ENCODE measurements around the gene SPOCK1. TPM values are rescaled to one million over a fixed set of nuclear protein-coding genes. Genes with fewer than 3 reads are reported as not detected.
"Not testable (repeated sequence)": the region's sequence is repeated elsewhere in the genome, so short reads cannot be mapped to it uniquely, and the experiment has no call there.

Gene SPOCK1
- total RNA-seq, 2 experiments from 2014 or later, result not detected

DNA sequence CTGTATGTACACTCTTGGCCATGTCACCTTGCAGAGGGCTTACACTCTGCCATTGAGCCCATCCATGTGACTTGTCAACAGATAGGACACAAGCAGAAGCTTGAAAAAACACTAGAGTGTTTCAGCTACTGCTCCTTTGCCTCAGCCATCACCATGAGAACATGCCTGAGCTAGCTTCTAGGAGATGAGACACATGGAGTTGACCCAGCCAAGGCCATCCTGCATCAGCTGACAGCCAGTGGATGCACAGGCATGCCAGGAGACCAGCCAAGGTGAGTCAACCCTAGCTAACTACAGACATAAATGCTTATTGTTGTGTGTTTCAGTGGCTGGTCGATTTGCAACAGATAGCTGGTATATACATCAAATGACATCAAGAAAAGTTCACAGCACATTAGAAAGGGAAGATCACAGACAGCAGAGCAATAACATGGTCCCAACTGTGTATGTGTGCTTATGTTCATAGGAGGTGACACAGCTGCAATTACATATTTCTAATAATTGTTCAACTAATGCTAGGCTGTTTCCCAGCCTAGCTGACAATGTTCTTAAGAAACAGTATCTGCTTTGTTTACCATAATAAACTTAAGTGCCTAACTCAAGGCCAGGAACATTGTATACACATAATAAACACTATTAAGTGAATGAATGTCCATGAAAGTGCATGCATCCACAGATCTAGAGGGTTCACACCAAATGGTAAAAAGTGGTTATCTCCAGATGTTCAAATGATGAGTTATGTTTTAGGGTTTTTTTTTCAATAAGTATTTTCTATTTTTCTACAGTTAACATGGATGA lies 105.7 kb downstream of the SPOCK1 start:
- DNase-seq (no peak), ATAC-seq (ENCODE audit: low read depth) (no peak)
- Mint-ChIP-seq H3K4me3 (no peak overlapping the region), H3K4me1 (no peaks in the 10 kb centered on the region), H3K36me3 (no peaks in the 10 kb centered on the region), H3K27ac (no peak overlapping the region), H3K27me3 (peaks cover 7% of the 10 kb centered on the region), H3K9me3 (no peaks in the 10 kb centered on the region)
- POLR2A ChIA-PET, result no interaction called here

DNA sequence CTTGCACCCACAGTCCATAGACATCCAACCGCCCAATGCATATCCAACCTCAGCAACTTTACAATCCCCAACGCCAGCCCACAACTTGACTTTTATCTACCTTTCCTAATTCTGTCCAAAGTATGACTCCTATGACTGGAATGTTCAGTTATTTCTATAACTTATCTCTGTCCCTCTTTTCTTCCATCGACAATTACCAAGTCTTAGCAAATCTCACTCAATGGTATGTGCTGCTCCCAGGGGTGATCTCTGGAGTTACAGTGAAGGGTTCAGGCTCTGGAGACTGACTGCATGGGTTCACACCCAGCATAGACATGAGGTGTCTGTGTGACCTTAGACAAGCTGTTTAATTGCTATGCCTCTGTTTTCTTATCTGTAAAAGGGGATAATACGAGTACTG lies 106.9 kb downstream of the SPOCK1 start:
- no peaks in the 10 kb centered on the region for H3K36me3 Mint-ChIP-seq
- H3K9me3 Mint-ChIP-seq, result no peaks in the 10 kb centered on the region
- ATAC-seq (ENCODE audit: low read depth) (no peak), DNase-seq (no peak)
- H3K27ac Mint-ChIP-seq, result no peak overlapping the region
- peaks cover 7% of the 10 kb centered on the region for H3K27me3 Mint-ChIP-seq
- POLR2A ChIA-PET, result no interaction called here
- no peaks in the 10 kb centered on the region for H3K4me1 Mint-ChIP-seq
- H3K4me3 Mint-ChIP-seq, result no peak overlapping the region

DNA sequence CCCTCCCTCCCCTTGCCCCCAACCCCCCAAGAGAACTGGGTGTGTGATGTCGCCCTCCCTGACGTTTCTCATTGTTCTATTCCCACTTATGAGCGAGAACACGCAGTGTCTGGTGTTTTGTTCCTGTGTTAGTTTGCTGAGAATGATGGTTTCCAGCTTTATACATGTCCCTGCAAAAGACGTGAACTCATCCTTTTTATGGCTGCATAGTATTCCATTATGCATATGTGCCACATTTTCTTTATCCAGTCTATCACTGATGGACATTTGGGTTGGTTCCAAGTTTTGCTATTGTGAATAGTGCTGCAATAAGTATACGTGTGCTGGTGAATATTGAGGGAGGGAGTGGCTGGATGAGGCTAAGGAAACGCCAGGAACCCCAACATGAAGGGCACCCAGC lies 108.1 kb downstream of the SPOCK1 start:
- ATAC-seq (ENCODE audit: low read depth); H3K9me3 Mint-ChIP-seq; H3K27ac Mint-ChIP-seq; DNase-seq; H3K4me1 Mint-ChIP-seq; H3K4me3 Mint-ChIP-seq; H3K27me3 Mint-ChIP-seq; H3K36me3 Mint-ChIP-seq; POLR2A ChIA-PET: not testable (repeated sequence)

DNA sequence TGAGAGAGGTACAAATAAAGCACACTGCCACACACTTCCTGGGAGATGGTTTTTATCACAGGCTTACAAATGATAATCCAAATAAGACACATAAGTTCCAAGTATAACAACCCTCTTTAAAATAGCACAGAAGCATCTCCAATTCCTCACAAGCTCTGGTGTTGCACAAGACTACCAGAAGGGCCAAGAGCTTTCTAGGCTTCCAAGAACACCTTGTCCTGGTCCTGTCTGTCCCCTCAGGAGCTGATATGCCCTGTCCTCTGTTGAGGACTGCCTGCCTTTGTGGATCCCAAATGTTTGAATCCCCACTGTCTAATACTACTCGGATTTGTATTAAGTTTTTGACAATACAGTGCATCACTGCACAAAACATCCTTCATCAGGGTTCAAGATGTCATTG lies 110.1 kb downstream of the SPOCK1 start:
- Mint-ChIP-seq H3K4me3 (no peak overlapping the region), H3K36me3 (no peaks in the 10 kb centered on the region), H3K9me3 (no peaks in the 10 kb centered on the region), H3K27me3 (peaks cover 7% of the 10 kb centered on the region), H3K4me1 (no peaks in the 10 kb centered on the region), H3K27ac (no peak overlapping the region)
- no peak for DNase-seq
- no peak for ATAC-seq (ENCODE audit: low read depth)
- POLR2A ChIA-PET, result no interaction called here

DNA sequence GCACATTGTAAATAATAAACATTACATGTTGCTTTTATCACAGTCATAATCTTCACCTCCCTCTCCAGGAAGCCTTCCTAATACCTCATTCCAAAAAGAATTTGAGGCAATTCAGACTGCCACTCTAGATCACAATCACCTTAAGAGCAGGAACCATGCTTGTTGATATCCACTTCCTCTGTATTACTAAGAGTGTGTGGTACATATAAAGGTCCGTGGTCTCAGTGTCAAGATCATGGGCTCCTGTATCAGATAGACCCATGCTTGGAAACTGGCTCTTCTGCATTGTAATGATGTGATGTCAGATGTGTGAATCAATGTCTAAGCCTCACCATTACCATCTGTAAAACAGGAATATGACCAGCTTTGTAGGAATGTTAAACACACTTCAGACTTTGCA lies 114.1 kb downstream of the SPOCK1 start:
- H3K4me3 Mint-ChIP-seq, result no peak overlapping the region
- ATAC-seq (ENCODE audit: low read depth) (no peak), DNase-seq (no peak)
- H3K36me3 Mint-ChIP-seq, result no peaks in the 10 kb centered on the region
- no peak overlapping the region for H3K27ac Mint-ChIP-seq
- POLR2A ChIA-PET, result no interaction called here
- H3K9me3 Mint-ChIP-seq, result peaks cover 16% of the 10 kb centered on the region
- H3K27me3 Mint-ChIP-seq, result no peaks in the 10 kb centered on the region
- no peaks in the 10 kb centered on the region for H3K4me1 Mint-ChIP-seq

DNA sequence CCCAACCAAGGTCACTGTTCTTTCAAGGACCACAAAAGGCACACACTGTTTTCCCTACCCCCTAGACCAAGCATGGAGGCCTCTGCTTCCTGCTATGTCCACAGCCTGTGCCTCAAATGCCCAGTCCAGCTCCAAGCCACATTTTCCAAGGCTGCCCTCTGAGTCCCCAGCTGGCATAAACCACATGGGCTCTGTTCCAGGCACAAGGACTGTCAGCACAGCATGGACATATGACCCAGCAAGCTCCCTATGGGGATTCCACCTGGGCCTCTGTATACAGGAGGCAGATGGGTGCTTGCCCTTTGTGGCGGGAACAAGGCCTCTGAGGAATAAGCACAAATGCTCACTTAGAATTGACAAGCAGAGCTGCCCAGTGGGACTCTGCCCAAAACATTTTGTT lies 115.2 kb downstream of the SPOCK1 start:
- no peaks in the 10 kb centered on the region for H3K36me3 Mint-ChIP-seq
- H3K4me1 Mint-ChIP-seq, result no peaks in the 10 kb centered on the region
- DNase-seq (no peak), ATAC-seq (ENCODE audit: low read depth) (no peak)
- H3K4me3 Mint-ChIP-seq, result no peak overlapping the region
- no peak overlapping the region for H3K27ac Mint-ChIP-seq
- POLR2A ChIA-PET, result no interaction called here
- peaks cover 20% of the 10 kb centered on the region for H3K9me3 Mint-ChIP-seq
- no peaks in the 10 kb centered on the region for H3K27me3 Mint-ChIP-seq

DNA sequence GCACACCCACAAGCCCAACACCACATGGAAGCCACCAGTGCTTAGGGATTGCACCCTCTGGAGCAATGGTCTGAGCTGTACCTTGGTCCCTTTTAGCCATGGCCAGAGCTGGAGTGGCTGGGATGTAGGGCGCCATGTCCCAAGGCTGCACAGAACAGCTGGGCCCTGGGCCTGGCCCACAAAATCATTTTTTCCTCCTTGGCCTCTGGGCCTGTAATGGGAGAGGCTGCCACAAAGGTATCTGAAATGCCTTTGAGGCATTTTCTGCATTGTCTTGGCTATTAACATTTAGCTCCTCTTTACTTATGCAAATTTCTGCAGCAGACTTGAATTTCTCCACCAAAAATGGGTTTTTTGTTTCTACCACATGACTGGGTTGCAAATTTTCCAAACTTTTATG lies 117.6 kb downstream of the SPOCK1 start:
- Mint-ChIP-seq H3K9me3 (peaks cover 20% of the 10 kb centered on the region), H3K36me3 (no peaks in the 10 kb centered on the region), H3K27me3 (no peaks in the 10 kb centered on the region), H3K27ac (no peak overlapping the region), H3K4me3 (no peak overlapping the region), H3K4me1 (no peaks in the 10 kb centered on the region)
- no peak for DNase-seq
- ATAC-seq (ENCODE audit: low read depth), result no peak
- POLR2A ChIA-PET, result no interaction called here

DNA sequence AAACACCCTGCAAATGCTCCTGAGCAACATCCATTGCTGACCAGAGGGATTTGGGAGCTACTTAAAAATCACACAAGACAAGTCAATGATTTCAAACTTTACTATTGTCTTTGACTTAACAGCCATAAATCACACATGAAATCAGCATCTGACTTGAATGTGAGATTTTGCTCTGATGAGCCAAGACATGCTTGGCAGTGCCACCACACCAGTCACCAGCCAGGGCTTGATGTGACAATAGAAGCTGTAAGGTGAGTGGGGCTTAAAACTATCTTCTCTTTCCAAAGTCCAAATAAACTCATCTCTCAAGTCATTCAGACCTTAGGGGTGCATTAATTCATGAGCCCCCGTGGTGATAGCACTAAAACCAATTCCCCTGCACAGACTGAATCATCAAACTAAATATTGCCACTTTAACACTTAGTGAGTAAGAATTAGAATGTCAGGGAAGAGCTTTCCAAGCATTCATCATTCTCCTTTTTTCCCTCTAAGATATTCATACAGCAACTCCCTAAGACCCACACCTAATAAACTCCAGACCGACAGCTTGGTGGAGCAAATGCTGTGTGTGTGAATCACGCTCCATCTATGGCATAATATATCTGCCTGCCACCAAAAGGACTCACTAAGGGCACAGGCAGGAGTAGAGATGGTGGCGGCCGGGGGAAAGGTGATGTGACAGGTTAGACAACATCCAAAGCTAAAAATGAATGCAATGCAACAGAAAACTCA lies 119.4 kb downstream of the SPOCK1 start:
- POLR2A ChIA-PET, result no interaction called here
- DNase-seq, result no peak

DNA sequence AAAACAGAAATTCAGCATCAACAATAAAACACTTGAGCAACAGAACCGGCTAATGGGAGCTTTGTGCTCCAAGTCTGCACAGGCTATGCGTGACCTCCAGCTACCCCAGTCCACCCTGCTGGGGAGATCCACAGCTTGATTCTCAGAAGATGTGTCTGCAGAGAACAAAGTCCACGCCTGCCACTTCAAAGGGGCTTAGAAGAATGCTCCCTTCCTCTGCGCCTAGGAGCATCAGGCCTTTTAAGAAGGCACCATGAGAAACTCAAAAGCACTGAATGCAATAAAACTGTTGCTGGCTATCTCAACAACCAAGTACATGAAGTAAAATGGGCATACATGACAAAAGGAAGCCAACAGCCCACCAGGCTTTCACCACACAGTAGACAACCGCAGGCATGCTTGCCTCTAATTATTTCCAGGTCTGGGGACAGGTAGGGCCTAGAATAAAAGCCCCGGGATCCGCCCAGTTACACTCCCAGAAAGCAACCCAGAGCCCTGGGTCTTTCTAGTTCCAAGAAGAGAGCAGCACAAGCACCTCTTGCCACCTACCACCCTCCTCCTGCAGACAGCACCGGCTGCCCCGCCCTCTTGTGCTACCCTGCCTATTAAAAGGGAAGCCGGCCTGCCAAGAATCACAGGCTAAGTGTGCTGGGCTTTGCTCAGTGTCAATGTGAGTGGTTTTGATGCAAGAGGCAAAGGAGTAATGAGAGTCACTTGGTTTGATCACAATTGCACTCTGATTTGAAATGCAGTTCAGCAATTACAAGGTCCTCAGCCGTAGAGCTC lies 123.2 kb downstream of the SPOCK1 start:
- no peak overlapping the region for H3K27ac Mint-ChIP-seq
- no peaks in the 10 kb centered on the region for H3K36me3 Mint-ChIP-seq
- peaks cover 8% of the 10 kb centered on the region for H3K9me3 Mint-ChIP-seq
- POLR2A ChIA-PET, result no interaction called here
- DNase-seq (no peak), ATAC-seq (ENCODE audit: low read depth) (no peak)
- no peak overlapping the region for H3K4me3 Mint-ChIP-seq
- H3K27me3 Mint-ChIP-seq, result no peaks in the 10 kb centered on the region
- no peaks in the 10 kb centered on the region for H3K4me1 Mint-ChIP-seq

More for the DNA sequence above, 119.4 kb downstream of the SPOCK1 start:
- ATAC-seq (ENCODE audit: low read depth), result no peak
- H3K9me3 Mint-ChIP-seq, result peaks cover 20% of the 10 kb centered on the region
- H3K27ac Mint-ChIP-seq, result no peak overlapping the region
- H3K27me3 Mint-ChIP-seq, result no peaks in the 10 kb centered on the region
- no peak overlapping the region for H3K4me3 Mint-ChIP-seq
- H3K36me3 Mint-ChIP-seq, result no peaks in the 10 kb centered on the region
- H3K4me1 Mint-ChIP-seq, result no peaks in the 10 kb centered on the region

DNA sequence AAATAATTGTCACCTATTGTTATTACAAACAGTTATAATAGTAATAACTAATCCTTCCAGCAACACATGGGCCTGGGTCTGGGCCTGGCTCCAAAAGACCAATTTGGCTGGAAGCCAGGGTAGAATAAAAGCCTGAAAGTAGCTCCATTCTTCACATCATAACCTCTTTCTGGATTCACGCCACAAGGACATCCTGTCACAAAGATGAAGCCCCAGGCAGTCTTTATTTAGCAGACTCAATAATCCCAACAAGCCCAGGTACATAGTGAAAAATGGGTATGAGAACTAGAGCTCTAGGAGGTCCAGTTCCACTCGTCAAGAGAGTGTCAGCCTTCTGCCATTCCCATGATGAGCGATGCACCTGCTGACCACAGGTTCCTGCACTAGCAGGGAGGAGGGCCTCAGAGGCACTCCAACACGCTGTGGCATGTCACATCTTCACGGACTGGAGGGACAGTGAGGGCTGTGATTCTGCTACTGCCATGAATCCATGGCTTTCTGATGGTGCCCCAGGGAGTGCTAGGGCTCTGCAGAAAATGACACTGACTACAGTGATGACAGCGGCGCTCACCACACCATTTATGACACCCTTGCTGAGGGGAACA lies 124.9 kb downstream of the SPOCK1 start:
- POLR2A ChIA-PET, result no interaction called here
- Mint-ChIP-seq H3K36me3 (no peaks in the 10 kb centered on the region), H3K4me3 (no peak overlapping the region), H3K27ac (no peak overlapping the region), H3K4me1 (no peaks in the 10 kb centered on the region), H3K9me3 (no peaks in the 10 kb centered on the region), H3K27me3 (no peaks in the 10 kb centered on the region)
- no peak for ATAC-seq (ENCODE audit: low read depth)
- DNase-seq, result no peak

DNA sequence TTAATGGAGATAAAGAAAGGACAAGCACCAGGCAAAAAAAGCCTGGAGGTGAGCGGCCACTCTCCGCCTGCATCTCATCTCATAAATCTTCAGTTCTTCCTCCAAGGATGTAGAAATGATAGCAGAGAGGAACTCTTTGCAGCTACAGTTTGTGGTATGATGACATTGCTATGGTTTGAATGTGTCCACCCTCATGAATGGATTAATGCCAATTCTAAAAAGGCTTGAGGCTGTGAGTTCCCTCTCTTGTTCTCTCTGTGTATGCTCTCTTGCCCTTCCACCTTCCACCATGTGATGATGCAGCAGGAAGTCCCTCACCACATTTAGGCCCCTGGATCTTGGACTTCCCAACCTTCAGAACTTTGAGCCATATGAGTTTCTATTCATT lies 126.4 kb downstream of the SPOCK1 start:
- ATAC-seq (ENCODE audit: low read depth) (no peak), DNase-seq (no peak)
- Mint-ChIP-seq H3K4me3 (no peak overlapping the region), H3K27ac (no peak overlapping the region), H3K36me3 (no peaks in the 10 kb centered on the region), H3K4me1 (no peaks in the 10 kb centered on the region), H3K27me3 (no peaks in the 10 kb centered on the region), H3K9me3 (no peaks in the 10 kb centered on the region)
- POLR2A ChIA-PET, result no interaction called here

DNA sequence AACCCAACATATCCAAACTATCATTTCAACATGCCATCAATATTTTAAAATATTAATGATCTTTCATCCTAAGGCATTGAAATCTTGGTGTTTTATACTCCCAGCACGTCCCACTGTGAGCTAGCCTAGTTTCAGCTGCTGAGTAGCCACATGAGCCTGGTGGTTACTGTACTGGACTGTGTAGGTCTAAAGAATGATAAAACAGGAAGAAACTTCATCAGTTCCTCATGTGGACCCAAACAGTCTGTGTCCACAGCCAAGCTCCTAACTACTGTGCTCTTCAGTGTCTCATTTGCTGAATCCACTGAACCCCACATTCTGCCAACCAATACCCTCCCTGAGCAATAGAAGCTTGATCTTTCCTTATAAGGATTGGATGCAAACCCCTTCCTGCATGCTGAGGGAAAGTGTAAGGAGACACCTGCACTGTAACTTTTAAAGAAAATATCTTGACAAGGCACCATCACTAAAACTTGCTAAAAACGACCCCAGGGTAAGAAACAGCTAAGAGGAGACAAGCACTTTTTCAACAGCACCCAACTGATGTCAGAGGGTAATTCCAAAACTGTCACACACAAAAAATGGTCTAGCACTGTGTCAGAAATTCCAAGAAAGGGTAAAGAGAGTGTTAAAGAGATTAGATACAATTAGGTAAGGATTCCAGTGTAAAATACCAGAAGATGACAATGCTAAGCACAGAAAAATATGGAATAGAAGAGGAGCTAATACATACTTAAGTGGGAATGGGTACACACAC lies 126.9 kb downstream of the SPOCK1 start:
- no peak overlapping the region for H3K27ac Mint-ChIP-seq
- H3K4me3 Mint-ChIP-seq, result no peak overlapping the region
- ATAC-seq (ENCODE audit: low read depth) (no peak), DNase-seq (no peak)
- no peaks in the 10 kb centered on the region for H3K36me3 Mint-ChIP-seq
- H3K9me3 Mint-ChIP-seq, result no peaks in the 10 kb centered on the region
- POLR2A ChIA-PET, result no interaction called here
- no peaks in the 10 kb centered on the region for H3K27me3 Mint-ChIP-seq
- H3K4me1 Mint-ChIP-seq, result no peaks in the 10 kb centered on the region
